GM12892 (cell line): Measurements from ENCODE around the gene TRIM32.

Experiments used
- POLR2A ChIP-seq: IDR thresholded peaks from 2 replicates; pipeline ENCODE4 v1.6.1; 2011; ENCODE audit warnings: low read depth, low read length, control low read depth
- POLR2AphosphoS5 ChIP-seq: IDR thresholded peaks from 2 replicates; pipeline ENCODE4 v1.6.1; 2011; ENCODE audit warnings: low read depth, low read length, control low read depth

DNA sequence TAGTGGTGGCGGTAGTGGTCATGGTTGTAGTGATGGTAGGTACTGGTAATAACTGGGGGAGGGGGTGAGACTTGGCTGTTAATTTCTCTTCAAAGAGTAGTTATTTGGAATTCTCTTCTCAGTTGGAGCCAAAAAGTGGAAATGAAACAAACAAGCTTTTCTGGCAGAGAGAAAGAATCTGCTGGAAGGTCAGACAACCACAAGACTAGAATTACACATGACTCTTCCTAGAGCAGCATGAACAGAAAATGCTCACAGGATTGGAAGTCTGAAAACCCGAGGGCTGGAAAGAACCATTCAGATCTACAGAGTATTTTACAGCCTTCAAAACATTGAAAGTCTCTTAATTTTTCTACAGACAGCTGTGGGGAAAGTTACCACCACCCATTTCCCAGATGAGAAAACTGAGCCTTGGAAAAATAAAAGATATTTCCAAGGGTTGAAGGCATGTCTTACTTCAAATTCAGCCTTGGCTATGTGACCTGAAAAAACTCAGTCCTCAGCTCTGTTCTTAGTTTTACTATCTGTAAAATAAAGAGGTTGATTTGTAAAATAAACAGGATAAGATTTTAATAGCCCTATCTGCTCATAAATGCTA is 42.9 kb upstream of the TRIM32 start:
- TF ChIP-seq POLR2A, result no peak
- no peak for TF ChIP-seq POLR2AphosphoS5
